Fibroblast of pulmonary artery (primary cell): ENCODE measurements around the gene FAM187B.

Experiments used
- DNase-seq: peaks from one replicate; pipeline ENCODE4 v3.0.0-alpha.2; 2010; ENCODE audit warnings: low read depth
- H3K4me3 ChIP-seq: replicated peaks from 2 replicates; pipeline ENCODE4 v1.5.1; 2011; ENCODE audit warnings: low read depth, mild to moderate bottlenecking, control low read depth, low read length, moderate library complexity
- TF ChIP-seq, protein P1 (sequence below): IDR thresholded peaks from 2 replicates; pipeline ENCODE4 v1.5.1; 2011; ENCODE audit warnings: mild to moderate bottlenecking, control low read depth, low read length, inconsistent platforms; ENCODE audit errors: missing control alignments

The FAM187B gene

GRCh38 chr19:35271546-35271945, 43.0 kb upstream of the FAM187B start:
- TF ChIP-seq, protein P1, sequence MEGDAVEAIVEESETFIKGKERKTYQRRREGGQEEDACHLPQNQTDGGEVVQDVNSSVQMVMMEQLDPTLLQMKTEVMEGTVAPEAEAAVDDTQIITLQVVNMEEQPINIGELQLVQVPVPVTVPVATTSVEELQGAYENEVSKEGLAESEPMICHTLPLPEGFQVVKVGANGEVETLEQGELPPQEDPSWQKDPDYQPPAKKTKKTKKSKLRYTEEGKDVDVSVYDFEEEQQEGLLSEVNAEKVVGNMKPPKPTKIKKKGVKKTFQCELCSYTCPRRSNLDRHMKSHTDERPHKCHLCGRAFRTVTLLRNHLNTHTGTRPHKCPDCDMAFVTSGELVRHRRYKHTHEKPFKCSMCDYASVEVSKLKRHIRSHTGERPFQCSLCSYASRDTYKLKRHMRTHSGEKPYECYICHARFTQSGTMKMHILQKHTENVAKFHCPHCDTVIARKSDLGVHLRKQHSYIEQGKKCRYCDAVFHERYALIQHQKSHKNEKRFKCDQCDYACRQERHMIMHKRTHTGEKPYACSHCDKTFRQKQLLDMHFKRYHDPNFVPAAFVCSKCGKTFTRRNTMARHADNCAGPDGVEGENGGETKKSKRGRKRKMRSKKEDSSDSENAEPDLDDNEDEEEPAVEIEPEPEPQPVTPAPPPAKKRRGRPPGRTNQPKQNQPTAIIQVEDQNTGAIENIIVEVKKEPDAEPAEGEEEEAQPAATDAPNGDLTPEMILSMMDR, result no peak
- no peak overlapping the region for H3K4me3 ChIP-seq
- no peak for DNase-seq

DNA sequence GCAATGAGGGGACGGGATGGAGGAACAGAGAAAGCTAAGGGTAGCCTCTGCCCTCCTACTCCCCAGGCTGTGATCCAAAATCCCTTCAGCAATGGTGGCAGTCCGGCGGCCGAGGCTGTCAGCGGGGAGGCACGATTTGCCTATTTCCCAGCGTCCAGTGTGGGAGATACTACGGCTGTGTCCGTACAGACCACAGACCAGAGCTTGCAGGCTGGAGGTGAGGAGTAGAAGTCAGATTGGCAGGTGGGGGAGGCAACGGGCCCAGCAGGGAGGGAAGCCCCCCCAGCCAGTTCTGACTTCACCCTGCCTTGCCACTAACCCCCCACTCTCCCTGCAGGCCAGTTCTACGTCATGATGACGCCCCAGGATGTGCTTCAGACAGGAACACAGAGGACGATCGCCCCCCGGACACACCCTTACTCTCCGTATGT, 41.9 kb upstream of the FAM187B start:
- DNase-seq, result no peak
- H3K4me3 ChIP-seq, result no peak overlapping the region
- TF ChIP-seq, protein P1, result no peak

DNA sequence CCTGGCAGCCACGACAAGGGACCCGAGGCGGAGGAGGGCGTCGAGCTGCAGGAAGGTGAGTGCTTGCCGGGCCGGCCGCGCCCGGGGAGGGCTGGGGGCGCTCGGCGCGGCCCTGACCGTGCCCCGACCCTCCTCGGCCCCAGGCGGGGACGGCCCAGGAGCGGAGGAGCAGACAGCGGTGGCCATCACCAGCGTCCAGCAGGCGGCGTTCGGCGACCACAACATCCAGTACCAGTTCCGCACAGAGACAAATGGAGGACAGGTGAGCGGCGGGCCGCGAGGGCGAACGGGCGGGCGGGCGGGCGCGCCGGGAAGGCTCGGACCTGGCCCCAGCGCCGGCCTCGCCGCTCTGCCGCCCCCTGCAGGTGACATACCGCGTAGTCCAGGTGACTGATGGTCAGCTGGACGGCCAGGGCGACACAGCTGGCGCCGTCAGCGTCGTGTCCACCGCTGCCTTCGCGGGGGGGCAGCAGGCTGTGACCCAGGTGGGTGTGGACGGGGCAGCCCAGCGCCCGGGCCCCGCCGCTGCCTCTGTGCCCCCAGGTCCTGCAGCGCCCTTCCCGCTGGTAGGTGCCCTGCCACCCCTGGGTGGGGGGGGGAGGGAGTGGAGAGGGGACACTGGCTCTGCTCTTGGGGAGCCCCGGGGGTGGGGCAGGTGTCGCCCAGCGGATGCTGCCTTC, 41.0 kb upstream of the FAM187B start:
- TF ChIP-seq, protein P1, result peak; percentile 39
- peak overlapping the region; percentile 51 for H3K4me3 ChIP-seq
- peak; percentile 85 for DNase-seq

- DNase-seq, result peak; percentile 77
- TF ChIP-seq, protein P1, result no peak
Measured at GRCh38 chr19:35268536-35269437, 40.2 kb upstream of the FAM187B start, which contains the start of gene USF2. Gene USF2, plus strand, starts transcription at chr19:35268962. Its CDS starts 140 bp downstream, at chr19:35269102.

DNA sequence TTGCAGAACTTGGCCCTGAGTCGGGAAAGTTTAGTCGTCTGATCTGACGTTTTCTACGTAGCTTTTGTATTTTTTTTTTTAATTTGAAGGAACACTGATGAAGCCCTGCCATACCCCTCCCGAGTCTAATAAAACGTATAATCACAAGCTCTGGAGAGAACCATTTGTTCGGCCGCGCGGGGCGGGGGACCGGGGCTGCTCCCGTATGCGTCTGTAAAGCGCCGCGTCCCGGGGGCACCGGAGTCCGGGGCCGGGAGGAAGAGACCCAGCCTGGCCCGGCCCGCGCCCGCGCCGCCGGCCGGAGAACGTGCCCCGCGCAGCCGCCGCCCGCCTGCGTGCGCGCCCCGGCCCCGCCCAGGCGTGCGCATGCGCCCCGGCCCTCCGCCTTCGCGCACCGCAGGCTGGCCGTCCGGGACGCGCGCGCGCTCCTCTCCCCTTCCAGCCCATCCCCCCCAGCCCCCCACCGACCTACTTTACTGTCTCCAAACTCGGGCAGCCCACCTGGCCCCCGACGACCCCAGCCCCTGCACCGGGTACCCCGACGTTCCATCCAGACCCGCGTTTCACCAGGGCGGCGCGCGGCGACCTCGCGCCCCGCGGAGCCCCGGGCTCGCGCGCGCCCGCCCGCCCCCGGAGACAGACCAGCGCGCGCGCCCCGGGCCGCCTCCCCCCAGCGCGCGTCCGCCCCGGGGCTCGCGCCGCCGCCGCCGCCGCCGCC, 39.4 kb upstream of the FAM187B start:
- peak; percentile 75 for DNase-seq
- peak overlapping the region; percentile 74 for H3K4me3 ChIP-seq

More at GRCh38 chr19:35268536-35269437, 40.2 kb upstream of the FAM187B start, which contains the start of gene USF2:
- H3K4me3 ChIP-seq, result peak within 1 kb of the TSS; percentile 74

DNA sequence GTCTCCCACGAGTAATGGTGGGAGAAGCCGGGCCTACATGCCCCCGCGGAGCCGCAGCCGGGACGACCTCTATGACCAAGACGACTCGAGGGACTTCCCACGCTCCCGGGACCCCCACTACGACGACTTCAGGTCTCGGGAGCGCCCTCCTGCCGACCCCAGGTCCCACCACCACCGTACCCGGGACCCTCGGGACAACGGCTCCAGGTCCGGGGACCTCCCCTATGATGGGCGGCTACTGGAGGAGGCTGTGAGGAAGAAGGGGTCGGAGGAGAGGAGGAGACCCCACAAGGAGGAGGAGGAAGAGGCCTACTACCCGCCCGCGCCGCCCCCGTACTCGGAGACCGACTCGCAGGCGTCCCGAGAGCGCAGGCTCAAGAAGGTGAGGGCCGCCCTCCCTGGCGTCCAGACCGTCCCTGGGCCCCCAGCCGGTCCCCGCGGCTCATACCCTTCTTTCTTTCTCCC, 38.8 kb upstream of the FAM187B start:
- TF ChIP-seq, protein P1, result no peak
- DNase-seq, result no peak
- H3K4me3 ChIP-seq, result peak overlapping the region; percentile 74

More for the DNA sequence above, 39.4 kb upstream of the FAM187B start:
- TF ChIP-seq, protein P1, result no peak
